ENCODE results near the gene NEU4.

NEU4 gene

DNA sequence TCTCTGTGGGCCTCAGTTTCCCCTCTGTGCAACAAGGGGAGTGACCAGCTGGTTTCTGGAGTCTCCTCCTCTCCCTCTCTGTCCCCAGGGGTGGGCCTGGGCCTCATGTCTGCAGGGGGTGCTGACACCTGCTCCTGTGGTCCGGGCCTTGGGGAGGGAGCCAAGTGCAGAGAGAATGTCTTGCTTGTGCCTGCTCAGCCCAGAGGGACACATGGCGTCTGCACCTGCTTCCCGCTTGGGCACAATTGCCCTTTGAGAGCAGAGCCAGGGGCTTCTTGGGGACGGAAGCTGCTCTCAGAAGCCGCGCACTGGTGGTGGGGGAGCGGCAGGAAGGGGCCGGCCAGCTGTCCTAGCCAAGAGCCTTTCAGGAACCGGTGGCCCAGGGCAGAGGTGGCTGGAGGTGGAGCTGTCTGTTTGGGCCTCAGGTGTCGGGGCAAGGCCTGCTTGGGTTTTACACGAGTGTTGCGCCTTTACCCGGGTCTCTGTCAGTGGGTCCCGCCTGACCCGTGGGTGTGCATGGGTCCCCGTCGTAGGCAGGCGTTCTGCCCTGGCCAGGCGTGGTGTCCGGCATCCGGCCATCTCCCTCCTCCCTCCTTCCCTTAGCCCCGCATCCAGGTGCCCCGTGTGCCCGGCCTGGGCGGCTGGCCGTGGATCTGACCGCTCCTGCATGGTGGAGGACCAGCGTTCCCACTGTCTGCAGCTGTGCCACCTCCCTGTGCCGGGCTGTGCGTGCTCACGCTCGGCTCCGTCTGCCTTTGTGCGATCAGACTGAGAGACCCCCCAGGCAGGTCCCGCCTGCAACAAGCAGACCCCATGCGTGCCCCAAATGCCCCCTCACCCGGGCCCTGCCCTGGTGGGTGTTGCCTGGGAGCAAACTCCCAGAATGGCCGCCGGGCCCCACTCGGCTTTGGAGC lies 4.0 kb downstream of the NEU4 start:
- no peaks in the 10 kb centered on the region for H3K9me3 ChIP-seq (ENCODE audit: control extremely low read depth in 1 of 5, control insufficient read depth in 4 of 5, insufficient read depth in 2 of 5, low read depth in 1 of 5, low read length in 4 of 5)
- H3K4me1 ChIP-seq (ENCODE audit: control extremely low read depth in 1 of 4, control insufficient read depth in 4 of 4, insufficient read depth in 4 of 4, low read length in 3 of 4) = peaks cover 0 to 50% (median 14%) of the 10 kb centered on the region in 4 experiments
- DNase-seq = peak in 1 of 3 donors; percentile 31
- ChIA-PET POLR2A (interaction anchor here (1.1 kb wide), 1 partner anchor 30 kb away, joined by 3 read pairs; no protein-coding TSS in a partner anchor), CTCF (interaction anchor here (2.0 kb wide), 1 partner anchor 8 kb away, joined by 5 read pairs; no protein-coding TSS in a partner anchor)
- H3K4me3 ChIP-seq (ENCODE audit: control insufficient read depth in 1 of 7, extremely low read depth in 1 of 7, insufficient read depth in 4 of 7, low read depth in 2 of 7, low read length in 6 of 7) = no peak overlapping the region
- H3K27me3 ChIP-seq (replicated peaks in 2 of 5; ENCODE audit: control insufficient read depth in 4 of 5, insufficient read depth in 5 of 5, low read length in 4 of 5) = peaks cover 0 to 2% (median 0%) of the 10 kb centered on the region in 5 experiments
- no peaks in the 10 kb centered on the region for H3K36me3 ChIP-seq (ENCODE audit: control insufficient read depth in 4 of 4, insufficient read depth in 4 of 4, low read length in 3 of 4)
- no peak overlapping the region for H3K27ac ChIP-seq (ENCODE audit: insufficient read depth in 1 of 2, low read depth in 1 of 2, low read length in 2 of 2, poor library complexity in 1 of 2, severe bottlenecking in 2 of 2)
- 93% methylated on average over 35 of the region's 40 CpGs for WGBS (ENCODE audit: insufficient coverage)

GRCh38 chr2:241813644-241814392 lies 4.8 kb downstream of the NEU4 start:
- WGBS (ENCODE audit: insufficient coverage) = 55% methylated on average over 20 of the region's 20 CpGs
- no peak overlapping the region for H3K4me3 ChIP-seq (ENCODE audit: control insufficient read depth in 1 of 7, extremely low read depth in 1 of 7, insufficient read depth in 4 of 7, low read depth in 2 of 7, low read length in 6 of 7)
- CTCF ChIA-PET = interaction anchor here (2.0 kb wide), 1 partner anchor 9 kb away, joined by 5 read pairs; no protein-coding TSS in a partner anchor
- peaks cover 0 to 2% (median 0%) of the 10 kb centered on the region in 5 experiments for H3K27me3 ChIP-seq (replicated peaks in 2 of 5; ENCODE audit: control insufficient read depth in 4 of 5, insufficient read depth in 5 of 5, low read length in 4 of 5)
- no peak overlapping the region for H3K27ac ChIP-seq (ENCODE audit: insufficient read depth in 1 of 2, low read depth in 1 of 2, low read length in 2 of 2, poor library complexity in 1 of 2, severe bottlenecking in 2 of 2)
- H3K36me3 ChIP-seq (ENCODE audit: control insufficient read depth in 4 of 4, insufficient read depth in 4 of 4, low read length in 3 of 4) = no peaks in the 10 kb centered on the region
- POLR2A ChIA-PET = interaction anchor here (1.1 kb wide), 1 partner anchor 30 kb away, joined by 3 read pairs; no protein-coding TSS in a partner anchor
- peak; percentile 36 to 65 (median 52) for DNase-seq
- peaks cover 0 to 49% (median 20%) of the 10 kb centered on the region in 4 experiments for H3K4me1 ChIP-seq (ENCODE audit: control extremely low read depth in 1 of 4, control insufficient read depth in 4 of 4, insufficient read depth in 4 of 4, low read length in 3 of 4)
- H3K9me3 ChIP-seq (ENCODE audit: control extremely low read depth in 1 of 5, control insufficient read depth in 4 of 5, insufficient read depth in 2 of 5, low read depth in 1 of 5, low read length in 4 of 5) = no peaks in the 10 kb centered on the region

DNA sequence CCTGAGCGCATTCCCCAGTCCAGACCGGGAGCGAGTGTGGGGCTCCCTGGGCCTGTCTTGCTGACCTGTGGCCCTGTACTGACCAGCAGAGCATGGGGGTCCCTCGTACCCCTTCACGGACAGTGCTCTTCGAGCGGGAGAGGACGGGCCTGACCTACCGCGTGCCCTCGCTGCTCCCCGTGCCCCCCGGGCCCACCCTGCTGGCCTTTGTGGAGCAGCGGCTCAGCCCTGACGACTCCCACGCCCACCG lies 5.3 kb downstream of the NEU4 start:
- no peak overlapping the region for H3K4me3 ChIP-seq (ENCODE audit: control insufficient read depth in 1 of 7, extremely low read depth in 1 of 7, insufficient read depth in 4 of 7, low read depth in 2 of 7, low read length in 6 of 7)
- H3K4me1 ChIP-seq (ENCODE audit: control extremely low read depth in 1 of 4, control insufficient read depth in 4 of 4, insufficient read depth in 4 of 4, low read length in 3 of 4) = peaks cover 0 to 45% (median 20%) of the 10 kb centered on the region in 4 experiments
- DNase-seq = no peak
- peaks cover 0 to 2% (median 0%) of the 10 kb centered on the region in 5 experiments for H3K27me3 ChIP-seq (replicated peaks in 2 of 5; ENCODE audit: control insufficient read depth in 4 of 5, insufficient read depth in 5 of 5, low read length in 4 of 5)
- no peak overlapping the region for H3K27ac ChIP-seq (ENCODE audit: insufficient read depth in 1 of 2, low read depth in 1 of 2, low read length in 2 of 2, poor library complexity in 1 of 2, severe bottlenecking in 2 of 2)
- WGBS (ENCODE audit: insufficient coverage) = 96% methylated on average over 7 of the region's 17 CpGs
- no peaks in the 10 kb centered on the region for H3K36me3 ChIP-seq (ENCODE audit: control insufficient read depth in 4 of 4, insufficient read depth in 4 of 4, low read length in 3 of 4)
- H3K9me3 ChIP-seq (ENCODE audit: control extremely low read depth in 1 of 5, control insufficient read depth in 4 of 5, insufficient read depth in 2 of 5, low read depth in 1 of 5, low read length in 4 of 5) = no peaks in the 10 kb centered on the region
- ChIA-PET CTCF (interaction anchor here (2.0 kb wide), 1 partner anchor 10 kb away, joined by 5 read pairs; no protein-coding TSS in a partner anchor), POLR2A (no interaction called here)

GRCh38 chr2:241814643-241815476 lies 5.9 kb downstream of the NEU4 start:
- Histone ChIP-seq H3K27ac (ENCODE audit: insufficient read depth in 1 of 2, low read depth in 1 of 2, low read length in 2 of 2, poor library complexity in 1 of 2, severe bottlenecking in 2 of 2) (no peak overlapping the region), H3K4me1 (ENCODE audit: control extremely low read depth in 1 of 4, control insufficient read depth in 4 of 4, insufficient read depth in 4 of 4, low read length in 3 of 4) (peaks cover 0 to 43% (median 20%) of the 10 kb centered on the region in 4 experiments), H3K36me3 (ENCODE audit: control insufficient read depth in 4 of 4, insufficient read depth in 4 of 4, low read length in 3 of 4) (no peaks in the 10 kb centered on the region), H3K27me3 (replicated peaks in 2 of 5; ENCODE audit: control insufficient read depth in 4 of 5, insufficient read depth in 5 of 5, low read length in 4 of 5) (peaks cover 0 to 2% (median 0%) of the 10 kb centered on the region in 5 experiments), H3K9me3 (ENCODE audit: control extremely low read depth in 1 of 5, control insufficient read depth in 4 of 5, insufficient read depth in 2 of 5, low read depth in 1 of 5, low read length in 4 of 5) (no peaks in the 10 kb centered on the region), H3K4me3 (ENCODE audit: control insufficient read depth in 1 of 7, extremely low read depth in 1 of 7, insufficient read depth in 4 of 7, low read depth in 2 of 7, low read length in 6 of 7) (no peak overlapping the region)
- POLR2A ChIA-PET = no interaction called here
- DNase-seq = no peak
- CTCF ChIA-PET = no interaction called here
- WGBS (ENCODE audit: insufficient coverage) = 93% methylated on average over 51 of the region's 52 CpGs

- no peak for DNase-seq
- no peaks in the 10 kb centered on the region for H3K36me3 ChIP-seq (ENCODE audit: control insufficient read depth in 4 of 4, insufficient read depth in 4 of 4, low read length in 3 of 4)
- H3K27ac ChIP-seq (ENCODE audit: insufficient read depth in 1 of 2, low read depth in 1 of 2, low read length in 2 of 2, poor library complexity in 1 of 2, severe bottlenecking in 2 of 2) = no peak overlapping the region
- no peak overlapping the region for H3K4me3 ChIP-seq (ENCODE audit: control insufficient read depth in 1 of 7, extremely low read depth in 1 of 7, insufficient read depth in 4 of 7, low read depth in 2 of 7, low read length in 6 of 7)
- H3K4me1 ChIP-seq (ENCODE audit: control extremely low read depth in 1 of 4, control insufficient read depth in 4 of 4, insufficient read depth in 4 of 4, low read length in 3 of 4) = peaks cover 0 to 43% (median 20%) of the 10 kb centered on the region in 4 experiments
- CTCF ChIA-PET = no interaction called here
- POLR2A ChIA-PET = no interaction called here
- 92% methylated on average over 45 of the region's 48 CpGs for WGBS (ENCODE audit: insufficient coverage)
- peaks cover 0 to 2% (median 0%) of the 10 kb centered on the region in 5 experiments for H3K27me3 ChIP-seq (replicated peaks in 2 of 5; ENCODE audit: control insufficient read depth in 4 of 5, insufficient read depth in 5 of 5, low read length in 4 of 5)
- H3K9me3 ChIP-seq (ENCODE audit: control extremely low read depth in 1 of 5, control insufficient read depth in 4 of 5, insufficient read depth in 2 of 5, low read depth in 1 of 5, low read length in 4 of 5) = no peaks in the 10 kb centered on the region
Measured at GRCh38 chr2:241815477-241816430, 6.8 kb downstream of the NEU4 start.

Data from common myeloid progenitor, CD34-positive (primary cell).